DMS 273 (cell line): ENCODE data around the gene LYL1.

Source experiments
- DNase-seq: peaks from one replicate; lab custom pipeline; 2025; ENCODE audit not compliant: unreplicated experiment; lab: John Stamatoyannopoulos, UW

LYL1 gene

DNA sequence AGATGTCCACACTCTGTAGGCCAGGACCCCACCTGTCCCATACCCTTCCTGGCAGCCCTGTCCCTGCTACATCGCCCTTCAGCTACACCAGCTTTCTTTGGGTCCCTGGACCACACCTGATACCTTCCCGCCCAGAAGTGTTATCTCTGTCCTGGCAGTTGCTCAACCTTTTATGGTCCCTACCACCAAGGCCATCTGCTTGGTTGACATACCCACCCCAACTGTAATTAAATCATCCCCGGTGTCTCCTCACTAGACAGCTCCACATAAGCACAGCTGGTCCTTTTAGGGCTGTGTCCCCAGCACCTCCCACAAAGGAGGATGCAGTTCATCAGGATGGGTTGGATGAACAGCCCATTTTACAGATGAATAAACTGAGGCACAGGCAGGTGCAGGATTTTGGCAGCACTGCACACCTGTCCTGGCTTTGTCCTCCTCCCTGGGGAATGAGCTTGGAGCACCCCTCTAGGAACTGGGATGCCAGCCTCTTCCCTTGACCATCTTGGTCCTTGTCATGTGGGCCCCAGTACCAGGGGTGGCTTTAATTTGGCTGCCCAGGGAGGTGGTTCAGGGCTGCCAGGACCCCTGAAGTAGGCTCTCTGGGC is 28.3 kb upstream of the LYL1 start:
- DNase-seq: no peak

DNA sequence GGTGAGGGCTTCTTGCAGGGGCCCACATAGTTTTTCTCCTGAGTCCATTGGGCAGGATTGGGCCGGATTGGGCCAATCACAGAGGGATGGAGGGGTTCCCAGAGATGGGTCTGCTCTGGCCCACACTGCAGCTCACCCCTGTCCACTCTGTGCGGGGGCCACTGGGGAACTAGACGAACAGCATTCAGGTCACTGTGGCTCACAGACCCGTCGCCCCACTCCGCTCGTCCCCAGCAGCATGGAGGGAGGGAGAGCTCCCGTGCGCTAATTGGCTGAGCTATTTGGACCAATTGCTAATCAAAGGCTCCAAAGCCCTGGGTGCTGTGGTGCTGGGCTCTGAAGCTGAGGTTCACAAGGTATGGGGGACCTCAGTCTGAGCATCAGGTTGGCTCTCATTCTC is 26.7 kb upstream of the LYL1 start:
- DNase-seq: no peak

DNA sequence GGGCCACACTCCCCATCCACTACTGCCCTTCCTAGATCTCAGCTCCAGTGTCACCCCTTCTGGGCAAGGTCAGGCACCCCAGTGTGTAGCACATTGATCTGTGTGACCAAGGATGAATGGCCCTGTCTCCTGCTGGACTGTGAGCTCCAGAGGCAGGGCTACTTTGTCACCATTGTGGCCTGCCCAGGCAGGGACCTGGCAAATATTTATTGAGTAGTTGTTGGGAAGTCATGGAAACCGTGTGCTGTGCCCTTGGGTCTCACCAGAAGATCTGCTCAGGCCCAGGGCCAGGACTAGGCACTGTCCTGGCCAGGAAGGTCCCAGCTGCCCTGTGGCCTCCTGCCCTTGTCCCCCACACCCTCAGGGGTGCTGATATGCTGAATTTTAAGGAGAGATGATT is 25.9 kb upstream of the LYL1 start:
- no peak for DNase-seq

DNA sequence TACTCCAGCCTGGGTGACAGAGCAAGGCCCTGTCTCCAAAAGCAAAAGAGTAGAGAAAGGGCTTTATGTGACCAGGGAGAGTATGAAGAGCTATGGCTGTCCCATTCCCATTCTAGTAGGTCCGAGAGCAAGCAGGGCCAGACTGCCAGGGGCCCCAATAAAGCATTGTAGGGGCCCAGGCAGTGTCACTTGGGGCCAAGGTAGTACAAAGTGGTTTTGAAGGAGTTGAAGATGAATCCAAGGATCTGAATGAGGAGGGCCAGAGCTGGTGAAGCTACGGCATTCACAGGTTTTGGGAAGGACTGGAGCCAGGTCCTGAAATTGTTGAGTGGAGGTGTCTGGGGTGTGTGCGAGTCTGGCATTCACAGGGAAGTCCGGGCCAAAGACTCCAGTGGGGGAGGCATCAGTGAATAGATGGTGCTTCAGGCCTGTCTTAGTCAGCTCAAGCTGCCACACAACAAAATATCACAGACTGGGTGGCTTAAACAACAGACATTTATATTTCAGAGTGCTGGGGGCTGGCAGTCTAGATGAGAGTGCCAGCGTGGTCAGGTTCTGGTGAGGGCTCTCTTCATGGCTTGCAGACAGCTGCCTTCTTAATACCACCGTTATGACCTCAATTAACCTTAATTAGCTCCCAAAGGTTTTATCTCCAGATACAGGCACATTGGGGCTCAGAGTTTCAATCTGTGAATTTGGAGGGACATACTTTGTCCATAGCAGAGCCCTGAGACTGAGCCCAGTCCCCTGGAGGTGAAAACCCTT is 25.3 kb upstream of the LYL1 start:
- no peak for DNase-seq

- DNase-seq: no peak
Measured at GRCh38 chr19:13127051-13127450, 24.4 kb upstream of the LYL1 start.

DNA sequence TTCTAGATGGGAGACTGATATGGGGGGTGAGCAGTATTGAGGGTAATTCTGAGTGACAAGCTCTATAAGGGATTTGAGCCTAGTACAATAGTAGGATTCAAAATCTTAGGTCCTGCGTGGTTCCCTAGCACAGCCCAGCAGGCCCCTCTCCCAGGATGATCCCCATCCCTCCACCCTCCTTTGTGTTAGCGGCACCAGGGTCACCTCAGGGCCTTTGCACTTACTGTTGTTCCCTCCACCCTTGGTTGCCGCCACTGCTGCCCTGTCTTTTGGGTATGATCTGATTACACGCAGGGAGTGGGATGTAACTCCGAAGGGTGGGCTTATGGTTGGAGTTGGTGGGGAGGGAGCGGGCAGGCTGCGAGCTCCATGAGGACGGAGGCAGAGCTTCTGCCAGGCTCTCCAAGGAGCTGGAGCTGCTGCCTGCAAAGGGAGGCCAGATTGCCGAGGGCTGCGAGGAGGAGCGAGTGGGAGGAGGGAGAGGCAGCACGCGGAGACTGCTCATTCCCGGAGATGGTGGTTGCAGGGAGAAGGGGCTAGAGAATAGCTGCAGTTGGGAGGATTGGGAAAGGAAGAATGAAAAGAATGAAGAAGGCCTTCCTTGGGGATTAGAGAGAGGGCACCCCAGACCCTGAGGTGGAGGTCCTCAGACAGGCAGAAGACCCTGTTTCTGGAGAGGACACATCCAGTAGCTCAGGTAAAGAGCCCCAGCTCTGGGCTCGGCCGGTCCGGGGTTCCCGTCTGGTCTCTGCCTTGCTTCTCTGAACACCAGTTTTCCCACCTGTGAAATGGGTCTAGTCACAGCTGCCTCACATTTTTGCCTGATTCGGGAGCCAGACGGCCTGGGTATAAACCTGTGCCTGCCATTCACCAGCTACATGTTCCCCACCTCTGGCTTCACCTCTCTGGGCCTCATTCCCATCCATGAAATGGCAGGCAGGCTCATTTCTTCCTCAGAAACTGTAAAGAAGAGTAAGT is 20.6 kb upstream of the LYL1 start:
- no peak for DNase-seq

- no peak for DNase-seq
Measured at GRCh38 chr19:13122275-13122878, 19.7 kb upstream of the LYL1 start.

DNA sequence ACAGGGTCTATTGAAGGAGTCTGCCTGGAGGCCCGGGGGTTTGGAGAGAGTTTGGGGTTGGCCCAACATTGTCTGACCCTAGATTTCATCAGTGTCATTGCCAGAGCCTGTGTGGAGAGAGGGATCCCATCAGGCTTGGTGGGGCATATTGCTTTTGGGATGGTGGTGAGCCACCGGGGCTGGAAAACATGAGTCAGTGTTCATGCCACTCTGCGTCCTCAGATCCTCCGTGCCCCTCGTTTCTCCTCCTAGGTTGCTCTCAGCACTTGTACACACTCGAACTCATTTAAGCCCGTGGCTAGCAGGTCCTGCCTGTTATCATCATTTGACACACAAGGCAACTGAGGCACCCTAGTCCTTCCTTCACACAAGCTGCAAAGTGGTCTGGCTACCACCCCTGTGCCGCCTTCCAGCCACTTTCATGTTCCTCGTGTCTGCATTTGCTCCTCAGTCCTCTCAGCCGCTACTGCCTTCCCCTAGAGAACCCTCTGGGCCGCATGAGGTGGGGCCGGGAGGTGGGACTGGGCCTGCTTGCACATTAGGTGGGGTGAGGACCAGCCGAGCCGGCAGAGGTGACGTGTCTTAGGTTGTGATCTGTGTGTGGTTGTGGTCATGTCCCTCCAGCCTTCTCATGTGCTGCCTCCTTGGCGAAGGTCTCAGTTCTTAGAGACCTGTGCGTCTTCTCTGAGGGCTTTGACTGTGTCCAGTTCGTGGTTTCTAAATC is 19.1 kb upstream of the LYL1 start:
- no peak for DNase-seq

DNA sequence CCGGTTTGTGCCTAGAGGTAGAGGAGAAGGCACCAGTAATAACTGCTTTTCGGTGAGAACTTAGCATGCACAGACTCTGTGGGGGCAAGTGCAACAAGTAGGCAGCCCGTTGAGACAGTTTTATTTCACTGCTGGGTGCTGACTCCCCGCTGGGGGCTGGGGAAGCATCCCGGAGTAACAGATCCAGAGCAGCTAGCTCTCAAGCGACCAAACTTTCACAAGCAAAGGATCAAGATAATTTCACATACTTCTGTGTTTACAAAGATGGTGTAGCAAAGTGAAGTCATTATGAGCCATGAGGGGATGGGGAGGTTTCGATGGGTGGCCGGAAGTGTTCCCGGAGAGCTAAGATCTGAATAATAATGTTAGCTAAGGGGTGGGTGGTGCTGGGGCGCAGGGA is 18.2 kb upstream of the LYL1 start:
- no peak for DNase-seq

- no peak for DNase-seq
Measured at GRCh38 chr19:13120031-13120430, 17.4 kb upstream of the LYL1 start.

DNA sequence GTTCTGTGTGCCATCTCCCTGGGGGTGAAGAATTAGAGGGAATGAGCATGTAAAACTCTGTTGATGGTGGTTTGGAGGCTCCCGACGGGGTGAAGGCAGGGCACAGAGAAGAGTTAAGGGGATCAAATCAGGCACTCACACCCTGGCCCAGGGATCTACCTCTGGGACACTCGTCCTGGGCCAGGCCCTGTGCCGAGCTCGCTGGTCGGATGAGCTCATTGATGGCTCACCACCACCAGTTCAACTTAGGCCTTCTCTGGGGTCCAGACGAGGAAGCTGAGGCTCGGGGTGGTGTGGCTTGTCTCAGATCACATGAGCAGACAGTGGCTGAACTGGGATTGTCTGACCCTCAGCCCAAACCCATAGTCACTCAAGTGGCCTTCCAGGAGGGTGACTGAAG is 17.0 kb upstream of the LYL1 start:
- DNase-seq: no peak

DNA sequence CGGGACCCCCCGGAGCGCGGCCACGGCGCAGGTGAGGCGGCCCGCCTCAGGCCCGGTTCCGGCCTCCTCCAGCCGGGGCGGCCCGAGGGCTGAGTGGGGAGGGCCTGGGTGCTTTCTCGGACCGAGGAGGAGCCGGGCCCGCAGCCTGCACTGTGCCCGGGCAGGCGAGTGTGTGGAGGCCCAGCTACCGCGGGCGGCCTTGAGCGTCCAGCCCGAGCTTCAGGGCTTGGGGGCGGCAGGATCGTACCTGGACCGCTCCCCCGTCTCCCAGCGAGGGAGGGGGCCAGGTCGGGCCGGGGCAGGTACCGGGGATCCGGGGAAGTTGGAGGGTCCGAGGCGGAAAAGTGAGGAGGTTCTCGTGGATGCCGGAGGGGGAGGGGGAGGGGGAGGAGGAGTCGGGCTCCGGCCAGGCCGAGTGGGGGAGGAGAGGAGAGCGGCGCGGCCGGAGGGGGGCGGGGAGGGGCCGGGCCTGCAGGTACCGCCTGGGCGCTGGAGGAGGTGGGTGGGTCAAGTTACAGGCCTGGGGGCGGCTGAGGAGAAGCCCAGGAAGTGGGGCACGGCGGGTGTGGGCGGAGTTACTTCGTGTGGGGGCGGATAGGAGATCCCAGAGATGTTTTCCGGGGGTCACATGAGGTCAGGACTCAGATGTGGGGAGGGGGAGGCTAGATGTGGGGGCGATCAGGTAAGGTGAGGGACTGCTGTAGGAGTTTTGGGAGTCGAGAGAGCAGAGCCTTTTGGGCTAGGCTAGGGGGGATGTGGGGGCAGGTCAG is 16.0 kb upstream of the LYL1 start:
- peak; percentile 82 for DNase-seq

- peak; percentile 97 for DNase-seq
Measured at GRCh38 chr19:13117772-13118423, 15.2 kb upstream of the LYL1 start, which contains the start of gene NACC1. NACC1 (plus strand) TSS chr19:13118264; CDS start chr19:13135208, 16,944 bp downstream.

DNA sequence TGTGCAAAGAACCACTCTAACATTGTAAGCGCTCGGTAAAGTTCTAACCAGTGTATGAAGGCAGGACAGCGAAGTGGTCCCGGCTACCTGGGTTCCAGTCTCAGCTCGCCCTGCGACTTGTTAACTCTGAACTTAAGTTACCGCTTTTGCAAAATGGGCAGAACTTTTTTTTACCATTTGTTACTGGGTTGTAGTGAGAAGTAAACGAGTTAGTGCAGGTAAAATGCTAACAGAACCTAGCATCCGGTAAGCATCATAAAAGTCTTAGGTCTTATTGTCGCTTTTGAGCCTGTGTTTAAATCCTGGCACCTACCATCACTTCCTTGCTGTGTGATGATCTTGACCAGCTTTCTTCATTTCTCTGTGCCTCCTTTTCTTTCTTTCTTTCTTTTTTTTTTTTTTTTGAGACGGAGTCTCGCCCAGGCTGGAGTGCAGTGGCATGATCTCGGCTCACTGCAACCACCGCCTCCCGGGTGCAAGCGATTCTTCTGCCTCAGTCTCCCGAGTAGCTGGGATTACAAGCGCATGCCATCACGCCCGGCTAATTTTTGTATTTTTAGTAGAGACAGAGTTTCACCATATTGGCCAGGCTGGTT is 14.6 kb upstream of the LYL1 start:
- DNase-seq: peak; percentile 71

DNA sequence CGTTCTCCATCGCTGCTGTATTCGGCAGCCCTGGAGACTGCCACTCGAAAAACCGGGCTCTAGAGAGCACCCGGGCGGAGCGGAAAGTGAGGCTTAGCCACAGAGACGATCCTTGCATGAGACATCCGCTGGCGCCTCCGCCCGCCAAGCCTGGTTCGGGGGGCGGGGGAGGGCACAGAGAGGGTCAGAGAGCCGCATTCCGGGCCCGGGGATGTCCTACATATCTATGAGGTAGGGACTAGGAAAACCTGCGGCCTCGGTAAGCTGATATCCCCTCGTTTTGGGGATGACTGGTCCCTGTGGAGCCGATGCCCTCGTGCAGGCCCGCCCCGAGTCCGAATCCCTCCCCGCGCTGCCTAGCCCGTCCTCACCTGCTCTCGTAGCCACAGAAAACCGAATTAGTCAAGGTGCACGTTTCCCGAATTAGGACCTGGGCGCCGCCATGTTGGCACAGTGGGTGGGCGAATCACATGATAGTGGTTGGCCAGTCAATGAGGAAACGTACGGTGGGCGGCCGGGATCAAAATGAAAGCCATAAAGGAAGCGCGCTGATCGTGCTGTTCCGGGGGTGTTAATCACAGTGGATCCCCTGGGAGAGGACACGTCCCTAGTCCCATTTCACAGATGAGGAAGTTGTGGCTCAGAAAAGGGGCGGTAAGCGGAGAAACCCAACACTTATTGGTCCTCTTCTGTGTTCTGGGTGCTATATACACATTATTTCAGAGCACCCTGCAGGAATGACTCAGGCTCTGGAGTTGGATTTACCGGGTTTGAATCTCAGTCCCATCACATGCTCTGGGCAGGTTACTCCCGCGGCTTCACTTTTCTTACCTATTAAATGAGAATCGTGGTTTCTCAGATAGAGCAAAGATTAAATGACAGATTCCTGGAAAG is 13.9 kb upstream of the LYL1 start, which contains the start of gene TRMT1:
TSS of gene TRMT1 (minus strand) at position 459 of the 894 bp plus-strand sequence. CDS start at position 118, 341 bp downstream.
- DNase-seq: peak; percentile 98

- DNase-seq: no peak
Measured at GRCh38 chr19:13115936-13116281, 13.3 kb upstream of the LYL1 start.

GRCh38 chr19:13112555-13112954 is 9.9 kb upstream of the LYL1 start:
- no peak for DNase-seq

GRCh38 chr19:13110099-13110610 is 7.5 kb upstream of the LYL1 start:
- no peak for DNase-seq
